ENCODE data around the gene MUS81. TPM values are rescaled to one million over a fixed set of nuclear protein-coding genes. Genes with fewer than 3 reads are reported as not detected.

The MUS81 gene
- total RNA-seq, 1 experiment from 2014 or later = 45.9 TPM

GRCh38 chr11:65870307-65870658, 10.1 kb downstream of the MUS81 start:
- ChIA-PET CTCF (interaction anchor here (1.2 to 16.6 kb wide), 3 partner anchors 10 to 90 kb away, joined by 4 to 539 read pairs (median 89); partner anchors contain the start of genes CCDC85B, CFL1, FIBP and MUS81), POLR2A (interaction anchor here (1.2 to 3.1 kb wide), 2 partner anchors 11 to 20 kb away, joined by 3 to 19 read pairs; partner anchors contain the start of genes CFL1 and MUS81)
- Mint-ChIP-seq H3K9me3 (no peaks in the 10 kb centered on the region), H3K4me3 (no peak overlapping the region), H3K36me3 (peaks cover 1% of the 10 kb centered on the region; the same call in 1 of the 2 replicates), H3K27ac (no peak overlapping the region), H3K4me1 (peaks cover 10% of the 10 kb centered on the region), H3K27me3 (ENCODE audit: low read depth) (peaks cover 48% of the 10 kb centered on the region)
- ATAC-seq (no peak), DNase-seq (ENCODE audit: low spot score) (no peak)
- TF ChIP-seq ZNF121 (CRISPR knock-in tag; IDR thresholded peaks at IDR 0.05) (no peak), ZNF138 (CRISPR knock-in tag; conservative IDR thresholded peaks at IDR 0.05) (no peak), ZNF232 (CRISPR knock-in tag; IDR thresholded peaks at IDR 0.05) (no peak), USF1 (CRISPR knock-in tag; IDR thresholded peaks at IDR 0.05) (no peak), E2F4 (CRISPR knock-in tag; IDR thresholded peaks at IDR 0.05; ENCODE audit: borderline replicate concordance, low read depth) (no peak), NFE2L1 (CRISPR knock-in tag; IDR thresholded peaks at IDR 0.05) (no peak), MYBL2 (CRISPR knock-in tag; IDR thresholded peaks at IDR 0.05) (no peak), STAT6 (CRISPR knock-in tag; conservative IDR thresholded peaks at IDR 0.05; ENCODE audit: low read depth) (no peak), IRF2 (CRISPR knock-in tag; IDR thresholded peaks at IDR 0.05; ENCODE audit: borderline replicate concordance, low read depth) (no peak), EMX1 (CRISPR knock-in tag; IDR thresholded peaks at IDR 0.05) (no peak), NR2C2 (CRISPR knock-in tag; IDR thresholded peaks at IDR 0.05) (no peak)

GRCh38 chr11:65870706-65871681, 10.8 kb downstream of the MUS81 start:
- Mint-ChIP-seq H3K4me1 (peaks cover 10% of the 10 kb centered on the region), H3K27me3 (ENCODE audit: low read depth) (peaks cover 52% of the 10 kb centered on the region), H3K27ac (no peak overlapping the region), H3K36me3 (no peaks in the 10 kb centered on the region), H3K9me3 (no peaks in the 10 kb centered on the region), H3K4me3 (0 out of 2 replicates have a peak overlapping the region, but pooled peaks have one; percentile 8)
- ChIA-PET CTCF (interaction anchor here (1.1 to 16.6 kb wide), 7 partner anchors 10 to 91 kb away, joined by 3 to 539 read pairs (median 4); partner anchors contain the start of genes CCDC85B, CFL1, FIBP and MUS81), POLR2A (interaction anchor here (0.8 to 2.2 kb wide), 5 partner anchors 9 to 18 kb away, joined by 3 to 26 read pairs (median 4); partner anchors contain the start of genes CFL1, FIBP and MUS81)
- TF ChIP-seq AR (CRISPR knock-in tag; IDR thresholded peaks at IDR 0.05) (no peak), ATF1 (CRISPR knock-in tag; IDR thresholded peaks at IDR 0.05) (no peak), SMAD3 (CRISPR knock-in tag; IDR thresholded peaks at IDR 0.05; ENCODE audit: borderline replicate concordance) (no peak), ZNF121 (CRISPR knock-in tag; IDR thresholded peaks at IDR 0.05) (no peak), ZNF281 (CRISPR knock-in tag; IDR thresholded peaks at IDR 0.05) (no peak)
- ATAC-seq (no peak), DNase-seq (ENCODE audit: low spot score) (no peak)

Data from WTC11 (cell line).